Activated CD4-positive, alpha-beta T cell treated with anti-CD3 and anti-CD28 coated beads, Interleukin-2, amount 50 U/mL, for 24 hours (primary cell): Measurements from ENCODE around the gene OR4D5.

Source experiments
- DNase-seq, 2 donors: peaks; one replicate each; pipeline ENCODE4 v3.0.0-alpha.2; 2020; ENCODE audit warnings: low read depth in 1 of 2, low spot score in 1 of 2

OR4D5 gene

GRCh38 chr11:123939317-123939716, at the start of gene OR4D5:
Gene OR4D5, plus strand, starts transcription at chr11:123939617. Its CDS starts 0 bp downstream, at chr11:123939617.
- no peak for DNase-seq

- no peak for DNase-seq
Observed at GRCh38 chr11:123892031-123892430, 47.4 kb upstream of the OR4D5 start.

- no peak for DNase-seq
Observed at GRCh38 chr11:123899792-123900191, 39.6 kb upstream of the OR4D5 start.

GRCh38 chr11:123901867-123902266, 37.5 kb upstream of the OR4D5 start, which contains the start of gene OR8D4:
Gene OR8D4, plus strand, starts transcription at chr11:123902167. Its CDS starts 4,265 bp downstream, at chr11:123906432.
- no peak for DNase-seq

- no peak for DNase-seq
Observed at GRCh38 chr11:123903932-123904331, 35.5 kb upstream of the OR4D5 start.

- no peak for DNase-seq
Observed at GRCh38 chr11:123904932-123905331, 34.5 kb upstream of the OR4D5 start.

- DNase-seq = no peak
Observed at GRCh38 chr11:123905826-123906225, 33.6 kb upstream of the OR4D5 start.

- no peak for DNase-seq
Observed at GRCh38 chr11:123920943-123921342, 18.5 kb upstream of the OR4D5 start.

GRCh38 chr11:123924027-123924426, 15.4 kb upstream of the OR4D5 start:
- DNase-seq = no peak

- DNase-seq = no peak
Observed at GRCh38 chr11:123942413-123942812, 3.0 kb downstream of the OR4D5 start.

GRCh38 chr11:123943738-123944137, 4.3 kb downstream of the OR4D5 start, which contains the start of gene OR6T1:
Gene OR6T1, minus strand, starts transcription at chr11:123943838. Its CDS starts 0 bp downstream, at chr11:123943838.
- no peak for DNase-seq

GRCh38 chr11:123945132-123945531, 5.7 kb downstream of the OR4D5 start:
- no peak for DNase-seq

GRCh38 chr11:123956752-123957151, 17.3 kb downstream of the OR4D5 start:
- DNase-seq = no peak

GRCh38 chr11:123973816-123974215, 34.4 kb downstream of the OR4D5 start:
- DNase-seq = no peak

GRCh38 chr11:123976770-123977560, 37.5 kb downstream of the OR4D5 start:
- no peak for DNase-seq

GRCh38 chr11:123977731-123978347, 38.4 kb downstream of the OR4D5 start, which contains the start of gene OR10S1:
Gene OR10S1, minus strand, starts transcription at chr11:123977781. Its CDS starts 117 bp downstream, at chr11:123977664.
- no peak for DNase-seq

GRCh38 chr11:123979311-123979710, 39.9 kb downstream of the OR4D5 start:
- DNase-seq = no peak
